Stimulated activated CD8-positive, alpha-beta memory T cell treated with anti-CD3 and anti-CD28 coated beads, Interleukin-15, amount 100 ng/mL, for 24 hours (primary cell): ENCODE results near the gene SLC22A15.

Experiments used
- DNase-seq: peaks from one replicate; pipeline ENCODE4 v3.0.0-alpha.2; 2020; ENCODE audit warnings: low read depth

Gene SLC22A15

DNA sequence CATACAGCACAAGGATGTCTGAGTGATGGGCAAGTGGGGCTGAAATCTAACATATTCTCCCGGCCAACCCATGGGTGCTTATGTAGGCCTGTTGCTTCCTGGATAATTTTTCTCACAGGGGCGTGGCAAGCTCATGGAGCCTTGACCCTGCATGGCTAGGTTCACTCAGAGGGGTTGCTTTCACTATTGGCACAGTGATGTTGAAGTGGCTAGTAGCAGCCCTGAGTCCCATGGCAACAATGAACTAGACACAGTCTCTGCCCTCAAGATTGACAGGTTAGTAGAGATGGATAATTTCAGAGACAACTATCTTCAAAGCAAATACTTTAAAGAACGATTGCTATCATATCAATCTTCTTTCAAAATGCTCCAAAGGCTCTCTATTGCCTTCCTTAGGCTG is 128.4 kb downstream of the SLC22A15 start:
- DNase-seq, result no peak

DNA sequence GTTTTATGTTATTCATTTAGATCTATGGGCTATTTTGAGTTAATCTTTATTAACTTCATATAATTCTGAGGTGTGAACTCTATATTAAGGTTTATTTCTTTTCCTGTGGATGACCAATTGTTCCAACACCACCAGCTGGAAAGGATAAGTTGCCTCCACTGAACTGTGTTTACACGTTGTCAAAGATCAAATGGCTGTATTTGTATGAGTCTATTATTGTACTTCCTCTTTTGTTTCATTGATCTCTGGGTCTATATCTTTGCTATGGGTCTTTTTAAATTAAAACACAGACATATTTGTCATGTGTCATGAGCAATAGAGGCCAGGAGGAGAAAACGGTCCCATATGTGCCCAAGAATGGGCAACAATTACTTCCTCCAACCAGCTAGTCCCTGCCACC is 129.7 kb downstream of the SLC22A15 start:
- DNase-seq, result no peak

DNA sequence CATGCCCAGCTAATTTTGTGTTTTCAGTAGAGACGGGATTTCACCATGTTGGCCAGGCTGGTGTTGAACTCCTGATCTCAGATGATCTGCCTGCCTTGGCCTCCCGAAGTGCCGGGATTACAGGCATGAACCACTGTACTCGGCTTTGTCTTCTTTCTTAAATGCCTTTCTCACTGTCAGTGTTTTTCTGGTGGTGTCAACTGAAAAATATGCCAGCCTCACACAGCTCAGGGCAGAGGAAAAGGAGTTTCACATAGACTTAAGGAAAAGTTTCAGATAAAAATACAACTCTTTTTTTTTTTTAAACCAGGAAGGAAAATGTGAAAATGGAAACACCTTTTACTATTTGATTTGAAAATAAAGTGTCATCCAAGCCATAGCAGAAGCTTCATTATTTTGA is 130.3 kb downstream of the SLC22A15 start:
- no peak for DNase-seq

DNA sequence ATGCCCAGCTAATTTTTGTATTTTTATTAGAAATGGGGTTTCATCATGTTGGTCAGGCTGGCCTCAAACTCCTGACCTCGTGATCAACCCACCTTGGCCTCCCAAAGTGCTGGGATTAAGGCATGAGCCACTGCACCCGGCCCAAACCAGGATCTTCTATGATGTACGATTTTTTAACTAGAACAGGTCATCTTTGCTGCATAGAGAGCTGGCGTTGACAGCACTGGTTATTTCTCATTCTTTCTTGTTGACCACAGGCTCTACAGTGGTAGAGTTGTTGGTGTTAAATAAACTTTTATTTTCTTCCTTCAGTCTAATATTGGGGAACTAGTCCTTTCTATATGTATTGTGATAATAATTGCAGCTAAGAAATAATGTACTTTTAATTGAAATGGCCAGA is 131.1 kb downstream of the SLC22A15 start:
- no peak for DNase-seq

DNA sequence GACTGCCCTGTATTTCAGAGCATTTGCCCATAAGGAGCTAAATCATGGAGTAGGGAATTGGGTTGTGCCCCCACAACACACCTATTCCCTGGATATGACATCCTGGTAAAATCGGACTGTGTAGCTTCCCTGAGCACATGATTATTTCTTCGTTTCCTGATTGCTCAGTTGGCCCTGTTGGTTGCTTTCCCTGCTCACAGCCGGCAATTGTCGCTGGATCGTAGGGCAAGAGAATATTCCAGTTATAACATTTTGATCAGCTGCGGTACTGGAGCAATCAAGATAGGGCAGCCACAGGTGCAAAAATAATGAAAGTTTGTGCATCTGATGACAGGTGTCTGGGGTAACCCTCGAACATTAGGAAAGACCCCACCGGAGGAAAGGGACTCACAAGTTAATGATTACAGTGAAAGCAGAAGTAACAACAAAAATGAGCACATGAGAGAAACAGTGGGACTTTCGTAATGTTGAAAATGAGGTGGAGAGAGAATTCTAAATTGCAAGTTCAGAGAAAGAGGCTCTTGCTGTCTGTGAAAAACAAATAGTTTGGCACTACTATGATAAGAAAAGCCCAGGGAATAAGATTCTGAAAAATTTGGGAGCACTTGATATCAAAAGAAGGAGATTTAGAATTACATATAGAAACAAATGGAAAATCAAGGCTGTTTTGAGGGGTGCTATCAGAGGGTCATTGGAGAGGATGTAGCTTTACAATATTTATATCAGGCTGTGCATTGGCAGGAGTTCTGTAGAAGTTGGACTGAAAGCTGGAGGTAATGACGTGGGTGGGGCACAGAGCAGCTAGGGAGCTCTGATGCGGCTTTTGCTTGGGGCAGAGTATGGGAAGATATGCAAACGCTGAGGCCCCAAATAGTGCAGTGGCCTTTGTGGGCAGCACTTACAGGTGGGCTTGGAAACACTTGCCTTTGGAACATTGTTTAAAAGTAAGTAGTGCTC is 134.5 kb downstream of the SLC22A15 start, which contains the start of gene MAB21L3:
MAB21L3 (plus strand) TSS at position 833 of the 957 bp plus-strand sequence. CDS start 1,217 bp downstream, outside the sequence.
- DNase-seq, result no peak

DNA sequence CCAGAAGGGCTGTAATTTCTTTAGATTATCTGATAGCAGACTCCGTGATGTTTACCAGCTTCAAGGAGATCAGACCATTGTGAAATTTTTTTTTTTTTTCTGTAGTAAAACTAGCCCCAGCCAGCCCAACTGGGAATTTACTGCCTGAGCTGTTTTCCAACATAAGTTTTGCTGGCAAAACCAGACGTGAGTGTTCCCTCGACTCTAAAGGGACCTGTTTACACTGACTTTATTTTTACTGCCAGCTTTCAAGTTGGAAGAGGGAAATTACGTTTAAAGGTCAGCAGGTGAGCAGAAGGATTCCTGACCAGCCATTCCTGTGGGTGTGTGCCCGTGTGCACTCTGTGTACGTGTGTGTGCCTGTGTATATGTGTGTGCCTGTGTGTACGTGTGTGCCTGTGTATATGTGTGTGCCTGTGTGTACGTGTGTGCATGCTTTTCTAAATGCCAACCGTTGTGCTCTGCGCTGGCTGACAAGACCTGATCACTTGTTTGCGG is 135.3 kb downstream of the SLC22A15 start:
- no peak for DNase-seq

DNA sequence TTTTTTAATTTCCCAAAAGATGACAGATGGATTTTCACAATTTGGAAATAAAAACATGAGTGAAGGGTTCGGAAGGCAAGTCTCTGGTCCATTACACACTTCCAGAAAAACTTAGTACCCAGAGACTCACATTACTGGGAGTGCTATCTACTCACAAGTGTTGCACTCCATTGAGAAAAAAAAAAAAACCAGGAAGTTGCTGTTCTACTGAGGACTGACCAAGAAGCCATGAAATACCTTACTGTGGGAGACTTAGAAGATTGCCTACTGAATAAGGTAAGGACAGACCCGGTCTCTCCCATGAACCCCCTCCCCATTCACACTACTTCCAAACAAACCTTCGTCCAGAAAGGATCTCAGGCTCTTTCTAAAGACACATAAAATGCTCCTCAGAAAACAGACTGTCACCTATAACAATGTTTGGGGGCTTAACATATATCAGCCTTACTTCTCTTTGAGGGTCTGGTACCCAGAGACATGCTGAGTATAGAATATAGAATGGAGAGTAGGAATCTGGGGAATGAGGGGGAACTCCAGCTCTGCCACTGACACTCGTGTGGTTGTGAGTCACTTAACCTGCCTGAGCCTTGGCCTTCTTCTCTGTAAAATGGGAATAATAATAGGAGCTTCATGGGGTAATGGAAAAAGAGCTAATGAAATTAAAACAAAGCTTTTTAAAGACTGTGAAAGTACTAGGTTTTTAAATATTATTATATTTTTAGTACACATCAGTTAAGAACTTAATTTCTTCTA is 136.3 kb downstream of the SLC22A15 start:
- DNase-seq, result no peak

DNA sequence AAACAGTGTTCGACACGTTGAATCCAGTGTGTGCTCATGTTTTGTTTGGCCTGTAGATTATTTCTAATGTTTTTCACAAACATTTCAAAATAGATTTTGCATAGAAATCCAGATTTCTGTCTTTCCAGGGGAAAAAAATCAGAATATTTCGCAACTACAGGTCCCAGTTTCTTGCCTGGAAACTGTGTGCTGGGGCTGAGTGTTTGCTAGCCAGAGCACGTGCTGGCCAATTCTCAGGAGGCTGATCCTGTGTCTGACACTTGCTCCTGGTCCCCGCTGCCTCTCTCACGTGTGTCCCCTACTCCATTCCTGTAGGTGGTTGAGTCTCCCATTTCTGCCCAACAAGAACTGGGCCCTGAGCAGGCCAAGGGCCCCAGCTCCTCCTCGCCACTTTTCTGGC is 137.3 kb downstream of the SLC22A15 start:
- DNase-seq, result no peak

DNA sequence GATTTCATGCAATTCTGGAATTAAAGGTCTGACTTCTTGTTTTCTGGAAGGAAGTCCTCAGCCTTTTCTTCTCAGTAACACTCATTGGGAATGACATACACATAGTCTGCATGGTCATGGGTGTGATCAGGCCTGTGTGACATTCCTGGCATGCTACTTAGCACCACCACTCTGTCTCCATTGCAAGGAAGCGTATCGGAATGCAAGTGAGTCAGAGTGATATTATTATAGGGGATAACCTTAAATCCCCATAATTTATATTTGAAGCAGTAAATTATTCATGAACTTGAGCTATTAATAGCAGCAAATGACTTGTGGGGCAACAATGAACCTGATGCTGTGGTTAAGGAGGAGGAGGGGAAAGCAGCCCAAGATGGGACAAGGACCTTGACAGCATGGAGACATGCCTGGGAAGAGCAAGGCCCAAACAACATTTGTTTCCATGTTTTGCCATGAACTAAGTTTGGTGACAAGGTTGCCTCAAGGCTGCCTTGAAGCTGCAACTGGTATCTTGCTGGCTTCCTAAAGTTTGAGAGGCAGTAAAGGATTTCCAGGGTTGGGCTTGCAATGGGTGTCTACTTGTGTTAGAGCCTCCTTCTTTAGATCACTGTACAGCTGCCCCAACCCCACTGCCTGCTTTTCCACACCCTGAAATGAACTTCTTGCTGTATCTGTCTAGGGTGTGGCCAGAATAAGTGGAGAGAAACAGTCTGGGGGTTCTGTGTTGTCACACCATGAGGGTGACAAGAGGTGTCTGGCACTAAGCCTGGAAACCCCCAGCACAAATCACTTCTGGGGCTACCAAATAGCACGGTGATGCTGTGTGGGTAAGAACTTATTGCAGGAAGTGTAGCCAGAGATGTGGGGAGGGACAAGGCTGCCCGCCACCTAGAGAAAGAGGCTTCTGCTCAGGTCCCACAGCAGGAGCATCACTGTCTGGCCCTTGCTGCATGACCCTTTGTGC is 139.4 kb downstream of the SLC22A15 start:
- no peak for DNase-seq

DNA sequence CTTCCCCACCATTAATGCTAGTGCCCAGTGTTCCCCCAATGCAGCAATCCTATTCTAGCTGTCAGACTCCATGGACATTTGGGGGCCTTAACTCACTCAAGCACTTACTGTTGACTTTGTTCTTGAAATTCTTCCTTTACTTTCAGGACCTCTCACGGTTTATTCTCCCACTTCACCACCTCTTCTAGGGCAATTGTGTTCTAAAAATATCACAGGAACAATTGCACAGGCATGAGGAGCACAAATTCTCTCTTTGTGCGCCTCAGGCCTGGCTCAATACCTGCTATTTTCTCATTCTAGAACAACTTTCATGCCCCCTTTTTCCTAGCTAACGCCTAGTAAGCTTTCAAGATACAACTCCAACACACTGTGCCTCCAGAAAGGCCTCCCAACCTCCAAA is 142.2 kb downstream of the SLC22A15 start:
- no peak for DNase-seq
